Muscle of arm (tissue), 12 donors: ENCODE measurements around the gene DNAH14. TPM values are rescaled to one million over a fixed set of nuclear protein-coding genes. Genes with fewer than 3 reads are reported as not detected.
"Not testable (repeated sequence)": the region's sequence is repeated elsewhere in the genome, so short reads cannot be mapped to it uniquely, and the experiment has no call there.

Experiments
- DNase-seq: peaks from one replicate; pipeline ENCODE4 v3.0.0-alpha.2; 2013
- polyA plus RNA-seq, 12 donors: library from polyadenylated mRNA; unstranded; fragments of 120-200 nt; gene quantifications; one replicate each; pipeline ENCODE4 v1.2.1, GENCODE V29; 2013; ENCODE audit not compliant: insufficient read length in 12 of 12

Gene DNAH14
- polyA plus RNA-seq, 12 donors = 4.0 to 16.5 (median 6.5) TPM; not detected in 1

DNA sequence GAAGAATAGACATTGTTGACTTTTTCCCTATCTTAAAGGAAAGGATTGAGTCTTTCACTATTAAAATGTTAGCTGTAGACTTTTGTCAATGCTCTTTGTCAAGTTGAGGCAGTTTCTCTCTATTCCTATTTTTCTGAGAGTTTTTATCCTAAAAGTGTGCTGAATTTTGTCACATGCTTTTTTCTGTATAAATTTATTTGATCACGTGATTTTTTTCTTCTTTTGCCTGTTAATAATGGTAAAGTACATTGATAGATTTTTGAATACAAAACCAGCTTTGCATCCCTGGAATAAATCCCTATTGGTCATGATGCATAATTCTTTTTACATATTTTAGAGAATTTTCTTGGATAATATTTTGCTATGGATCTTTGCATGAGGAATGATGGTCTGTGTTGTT lies 60.1 kb downstream of the DNAH14 start:
- no peak for DNase-seq

DNA sequence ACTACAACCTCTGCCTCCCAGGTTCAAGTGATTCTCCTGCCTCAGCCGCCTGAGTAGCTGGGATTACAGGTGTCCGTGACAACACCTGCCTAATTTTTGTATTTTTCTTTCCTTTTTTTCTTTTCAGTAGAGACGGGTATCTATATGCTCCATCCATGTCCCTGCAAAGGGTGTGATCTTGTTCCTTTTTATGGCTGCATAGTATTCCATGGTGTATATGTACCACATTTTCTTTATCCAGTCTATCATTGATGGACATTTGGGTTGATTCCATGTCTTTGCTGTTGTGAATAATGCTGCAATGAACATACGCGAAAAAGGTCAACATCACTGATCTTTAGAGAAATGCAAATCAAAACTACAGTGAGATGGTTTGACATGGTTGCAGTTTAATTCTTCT lies 62.1 kb downstream of the DNAH14 start:
- not testable (repeated sequence) for DNase-seq

DNA sequence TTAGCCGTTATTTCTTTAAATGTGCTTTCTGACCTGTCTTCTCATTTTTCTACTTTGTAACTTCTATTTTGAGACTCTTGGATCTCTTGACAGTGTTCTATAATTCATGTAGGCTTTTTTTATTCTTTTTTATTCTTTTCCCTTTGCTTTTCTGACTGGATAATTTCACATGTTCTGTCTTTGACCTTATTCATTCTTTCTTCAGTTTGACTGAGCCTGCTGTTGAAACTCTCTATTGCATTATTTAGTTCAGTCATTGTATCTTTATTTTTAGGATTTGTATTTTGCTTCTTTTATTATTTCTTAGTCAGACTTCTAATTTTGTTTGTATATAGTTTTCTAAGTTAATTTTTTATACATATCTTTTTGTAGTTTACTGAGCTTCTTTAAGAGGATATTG lies 66.1 kb downstream of the DNAH14 start:
- no peak for DNase-seq

DNA sequence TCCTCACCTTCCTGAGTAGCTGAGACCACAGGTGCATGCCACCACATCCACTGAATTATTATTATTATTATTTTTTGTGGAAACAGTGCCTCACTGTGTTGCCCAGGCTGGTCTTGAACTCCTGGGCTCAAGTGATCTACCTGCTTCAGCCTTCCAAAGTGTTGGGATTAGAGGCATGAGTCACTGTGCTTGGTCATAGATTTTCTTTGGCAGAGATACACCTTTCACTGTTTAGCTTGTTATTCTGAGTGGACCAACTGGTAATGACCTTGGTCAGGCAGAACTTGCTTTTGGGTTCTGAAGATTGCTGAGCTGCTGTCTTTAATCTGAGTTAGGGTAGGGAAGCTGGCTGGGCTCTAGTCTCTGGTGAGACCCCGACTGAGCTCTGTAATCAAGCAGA lies 66.8 kb downstream of the DNAH14 start:
- DNase-seq = no peak

DNA sequence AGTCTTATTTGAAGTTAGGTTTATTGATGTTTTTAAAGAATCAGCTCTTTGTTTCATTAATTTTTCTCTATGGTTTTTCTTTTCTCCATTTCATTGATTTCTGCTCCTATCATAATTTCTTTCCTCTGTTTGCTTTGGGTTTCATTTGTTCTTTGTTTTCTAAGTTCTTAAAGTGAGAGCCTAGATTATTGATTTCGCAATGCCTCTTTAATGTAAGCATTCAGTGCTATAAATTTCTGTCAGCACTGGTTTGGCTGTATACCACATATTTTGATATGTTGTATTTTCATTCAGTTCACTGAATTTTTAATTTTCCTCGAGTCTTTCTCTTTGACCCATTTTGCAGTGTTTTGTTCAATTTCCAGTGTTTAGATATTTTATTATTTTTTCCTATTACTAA lies 68.7 kb downstream of the DNAH14 start:
- no peak for DNase-seq

DNA sequence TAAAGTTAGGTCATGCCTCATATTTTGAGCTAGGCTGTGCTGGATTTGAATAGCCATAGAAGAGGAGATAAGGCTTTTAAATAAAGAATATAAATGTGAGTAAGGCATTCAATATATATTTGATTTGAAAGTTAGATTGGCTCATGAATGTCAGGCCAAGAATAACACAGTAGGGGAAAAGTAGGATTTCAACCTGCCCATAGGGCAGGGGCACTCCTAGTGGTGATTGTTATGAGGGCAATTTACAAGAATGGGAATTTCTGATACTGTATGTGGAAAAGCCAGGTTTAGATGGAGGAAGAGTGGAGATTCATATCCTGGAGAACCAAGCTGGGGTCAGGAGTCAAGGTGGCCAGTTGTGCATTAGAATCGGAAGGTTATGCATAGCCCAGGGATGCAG lies 74.9 kb downstream of the DNAH14 start:
- no peak for DNase-seq

GRCh38 chr1:225006352-225006751 lies 76.9 kb downstream of the DNAH14 start:
- DNase-seq = not testable (repeated sequence)

- DNase-seq = not testable (repeated sequence)
Observed at GRCh38 chr1:225008050-225008449, 78.6 kb downstream of the DNAH14 start.

DNA sequence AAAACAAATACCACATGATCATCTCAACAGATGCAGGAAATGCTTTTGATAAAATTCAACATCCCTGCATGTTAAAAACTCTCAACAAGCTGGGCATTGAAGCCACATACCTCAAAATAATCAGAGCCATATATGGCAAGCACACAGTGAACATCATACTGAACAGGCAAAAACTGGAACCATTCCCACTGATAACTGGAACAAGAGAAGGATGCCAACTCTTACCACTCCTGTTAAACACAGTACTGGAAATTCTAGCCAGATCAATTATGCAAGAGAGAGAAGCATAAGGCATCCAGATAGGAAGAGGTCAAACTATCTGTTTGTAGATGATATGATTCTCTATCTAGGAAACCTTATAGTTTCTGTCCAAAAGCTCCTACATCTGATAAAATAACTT lies 91.6 kb downstream of the DNAH14 start:
- no peak for DNase-seq

DNA sequence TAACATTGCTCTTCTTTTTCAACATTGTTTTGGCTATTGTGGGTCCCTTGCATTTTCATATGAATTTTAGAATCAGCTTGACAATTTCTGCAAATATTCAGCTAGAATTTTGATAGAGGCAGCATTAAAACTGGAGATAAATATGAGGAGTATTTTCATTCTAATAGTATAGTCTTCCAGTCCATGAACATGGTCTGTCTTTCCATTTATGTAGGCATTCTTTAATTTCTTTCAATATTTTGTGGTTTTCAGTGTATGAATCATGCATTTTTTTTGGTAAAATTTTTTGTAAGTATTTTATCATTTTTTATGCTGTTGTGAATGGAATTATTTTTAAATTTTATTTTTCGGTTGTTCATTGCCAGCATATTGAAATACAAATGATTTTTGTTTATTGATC lies 97.2 kb downstream of the DNAH14 start:
- no peak for DNase-seq

DNA sequence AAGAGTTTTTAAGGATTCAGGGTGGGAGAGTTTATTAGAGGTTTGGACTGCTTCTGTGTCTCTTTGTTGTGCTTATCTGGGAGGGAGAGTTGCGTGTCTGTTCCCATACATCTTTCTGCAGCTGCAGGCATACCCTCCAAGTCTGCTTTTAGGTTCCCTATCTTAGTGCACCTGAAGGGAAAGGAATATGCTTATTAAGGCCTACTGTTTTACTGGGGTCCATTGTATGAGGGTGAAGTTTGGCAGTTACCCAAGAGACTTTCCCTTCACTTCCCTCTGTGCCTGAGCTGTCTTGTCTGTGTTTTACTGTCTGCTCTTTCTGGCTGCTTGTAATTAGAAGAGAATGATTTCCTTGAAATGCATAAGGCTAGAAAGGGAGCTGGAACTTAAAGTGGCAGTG lies 107.0 kb downstream of the DNAH14 start:
- not testable (repeated sequence) for DNase-seq

- DNase-seq = no peak
Observed at GRCh38 chr1:225042263-225042662, 112.8 kb downstream of the DNAH14 start.

GRCh38 chr1:225044258-225044657 lies 114.8 kb downstream of the DNAH14 start:
- no peak for DNase-seq

GRCh38 chr1:225049594-225049993 lies 120.1 kb downstream of the DNAH14 start:
- no peak for DNase-seq

DNA sequence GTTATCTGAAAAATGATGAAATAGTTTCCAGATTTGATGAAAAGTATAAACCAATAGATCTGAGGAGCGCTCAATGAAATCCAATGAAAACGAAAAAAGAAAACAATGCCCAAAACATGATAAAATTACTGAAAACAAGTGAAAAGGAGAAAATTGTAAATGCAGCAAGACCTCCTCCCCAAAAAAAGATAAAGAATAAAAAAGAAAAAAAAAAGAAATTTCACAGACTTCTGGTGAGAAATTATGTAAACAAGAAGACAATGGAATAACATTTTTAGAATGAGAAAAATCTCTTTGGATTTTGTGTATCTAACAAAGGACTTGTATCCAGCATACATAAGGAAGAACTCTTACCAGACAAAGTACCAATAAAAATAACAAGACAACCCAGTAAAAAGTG lies 134.2 kb downstream of the DNAH14 start:
- no peak for DNase-seq

- DNase-seq = no peak
Observed at GRCh38 chr1:225070972-225071371, 141.5 kb downstream of the DNAH14 start.

- DNase-seq = no peak
Observed at GRCh38 chr1:225097175-225097574, 167.7 kb downstream of the DNAH14 start.

DNA sequence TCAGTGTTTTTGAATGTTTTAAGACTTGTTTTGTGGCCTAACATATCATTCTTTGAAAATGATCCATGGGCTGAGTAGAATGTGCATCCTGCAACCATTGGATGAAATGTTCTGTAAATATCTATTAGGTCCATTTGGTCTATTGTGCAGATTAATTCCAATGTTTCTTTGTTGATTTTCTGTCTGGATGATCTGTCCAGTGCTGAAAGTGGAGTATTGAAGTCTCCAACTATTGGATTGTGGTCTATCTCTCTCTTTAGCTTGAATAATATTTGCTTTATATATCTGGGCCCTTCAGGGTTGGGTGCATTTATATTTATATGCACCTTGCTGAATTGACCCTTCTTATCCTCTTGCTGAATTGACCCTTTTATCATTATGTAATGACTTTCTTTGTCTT lies 181.5 kb downstream of the DNAH14 start:
- DNase-seq = no peak

DNA sequence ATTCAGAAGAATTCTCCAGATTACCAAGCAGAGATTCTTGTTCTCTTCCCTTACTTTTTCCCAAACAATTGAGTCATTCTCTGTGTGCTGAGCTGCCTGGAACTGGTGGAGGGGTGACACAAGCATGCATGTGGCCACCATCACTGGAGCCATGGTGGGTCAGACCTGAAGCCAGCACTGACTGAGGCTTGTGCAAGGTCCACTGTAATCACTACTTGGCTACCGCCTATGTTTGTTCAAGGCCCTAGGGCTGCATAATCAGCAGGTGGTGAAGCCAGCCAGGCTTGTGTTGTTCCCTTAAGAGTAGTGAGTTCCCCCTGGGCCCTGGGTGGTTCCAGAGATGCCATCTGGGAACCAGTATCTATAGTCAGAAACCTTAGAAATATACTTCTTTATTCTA lies 183.8 kb downstream of the DNAH14 start:
- no peak for DNase-seq

GRCh38 chr1:225114354-225114990 lies 185.0 kb downstream of the DNAH14 start:
- no peak for DNase-seq

DNA sequence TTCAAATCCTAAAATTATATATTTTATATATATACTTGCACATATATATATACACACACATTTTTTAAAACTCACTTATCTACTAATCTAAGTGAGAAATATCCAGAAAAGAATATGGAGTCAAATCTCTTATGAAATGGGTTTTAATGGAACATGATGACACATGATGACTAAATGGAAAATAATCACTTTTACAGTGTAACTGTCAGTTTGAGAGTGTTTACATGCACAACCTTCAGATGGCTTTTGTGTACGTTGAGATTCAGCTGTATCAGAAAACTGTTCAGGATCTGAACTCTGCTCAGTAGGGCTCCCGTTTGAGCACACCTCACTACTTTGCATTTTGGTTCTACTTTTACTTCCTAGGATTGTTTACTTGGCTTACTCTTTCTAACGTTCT lies 189.8 kb downstream of the DNAH14 start:
- DNase-seq = no peak

GRCh38 chr1:225121095-225121494 lies 191.6 kb downstream of the DNAH14 start:
- no peak for DNase-seq

DNA sequence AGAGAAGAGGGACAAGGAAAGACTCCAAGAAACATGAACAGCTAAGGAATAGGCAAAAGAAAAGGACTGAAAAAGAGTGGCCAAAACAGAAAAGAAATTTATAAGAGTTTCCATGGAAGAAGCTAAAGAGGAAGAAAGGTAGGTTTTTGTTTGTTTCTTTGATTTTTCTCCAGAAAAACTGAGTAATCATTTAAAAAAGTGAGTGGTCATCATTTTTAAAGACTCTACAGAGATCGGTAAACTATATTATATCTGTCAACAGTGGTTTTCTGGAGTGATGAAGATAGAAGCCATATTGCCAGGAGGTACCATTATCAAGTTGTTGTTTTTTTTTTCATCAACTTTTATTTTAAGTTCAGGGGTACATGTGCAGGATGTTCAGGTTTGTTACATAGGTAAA lies 202.4 kb downstream of the DNAH14 start:
- DNase-seq = no peak

- no peak for DNase-seq
Observed at GRCh38 chr1:225137976-225138375, 208.5 kb downstream of the DNAH14 start.

GRCh38 chr1:225143001-225143400 lies 213.5 kb downstream of the DNAH14 start:
- DNase-seq = no peak
